ENCODE data around the gene PASK. TPM values are rescaled to one million over a fixed set of nuclear protein-coding genes. Genes with fewer than 3 reads are reported as not detected.

PASK gene
- total RNA-seq, 1 donor from 2014 or later, result 60.4 TPM

DNA sequence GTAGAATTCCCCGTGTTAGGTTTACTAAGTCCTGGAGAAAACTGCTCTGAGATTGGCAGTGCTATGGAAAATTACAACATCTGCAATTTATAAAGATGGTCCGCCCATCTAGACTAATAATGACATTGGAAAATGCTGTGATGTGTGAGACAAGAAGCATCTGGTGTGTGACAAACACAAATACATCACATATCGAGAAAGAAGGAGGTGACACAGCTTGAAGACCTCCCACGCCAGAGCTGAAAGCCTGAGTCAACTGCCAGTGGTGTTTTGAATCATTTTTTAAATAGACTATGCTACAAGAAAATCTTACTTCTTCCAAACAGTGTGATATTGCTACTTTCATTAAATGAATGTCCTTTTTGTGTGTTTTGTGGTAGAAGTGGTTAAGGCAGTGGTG, 30.6 kb upstream of the PASK start:
- Mint-ChIP-seq H3K27ac (no peak overlapping the region), H3K9me3 (ENCODE audit: low read depth) (no peaks in the 10 kb centered on the region), H3K4me1 (ENCODE audit: low read depth) (no peaks in the 10 kb centered on the region), H3K36me3 (ENCODE audit: insufficient read depth) (peaks cover 16% of the 10 kb centered on the region), H3K4me3 (ENCODE audit: low read depth) (no peak overlapping the region), H3K27me3 (no peaks in the 10 kb centered on the region)
- TF ChIP-seq CTCF (IDR thresholded peaks at IDR 0.05; ENCODE audit: unreplicated experiment), result no peak
- DNase-seq (ENCODE audit: low spot score, unreplicated experiment), result no peak

DNA sequence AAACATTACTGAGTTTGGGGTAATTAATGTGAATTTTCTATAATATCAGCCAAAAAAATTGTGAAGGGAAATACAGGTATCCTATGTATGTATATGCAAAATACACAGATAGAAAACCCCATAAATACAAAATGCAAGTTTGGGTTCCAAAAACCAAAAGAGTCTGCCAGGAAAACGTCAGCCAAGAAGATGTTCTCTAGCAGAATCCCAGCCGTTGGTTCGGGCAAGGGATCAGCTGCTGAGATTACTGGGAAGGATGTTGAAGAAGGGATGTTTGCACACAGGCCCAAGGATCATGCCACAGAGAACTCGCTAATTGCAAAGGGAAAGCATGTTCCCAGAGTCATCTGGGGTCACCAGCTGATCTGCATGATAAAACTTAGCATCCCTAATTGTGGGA, 29.7 kb upstream of the PASK start:
- no peak for DNase-seq (ENCODE audit: low spot score, unreplicated experiment)
- Mint-ChIP-seq H3K9me3 (ENCODE audit: low read depth) (no peaks in the 10 kb centered on the region), H3K4me3 (ENCODE audit: low read depth) (no peak overlapping the region), H3K27me3 (no peaks in the 10 kb centered on the region), H3K36me3 (ENCODE audit: insufficient read depth) (peaks cover 16% of the 10 kb centered on the region), H3K27ac (no peak overlapping the region), H3K4me1 (ENCODE audit: low read depth) (no peaks in the 10 kb centered on the region)
- TF ChIP-seq CTCF (IDR thresholded peaks at IDR 0.05; ENCODE audit: unreplicated experiment), result no peak

DNA sequence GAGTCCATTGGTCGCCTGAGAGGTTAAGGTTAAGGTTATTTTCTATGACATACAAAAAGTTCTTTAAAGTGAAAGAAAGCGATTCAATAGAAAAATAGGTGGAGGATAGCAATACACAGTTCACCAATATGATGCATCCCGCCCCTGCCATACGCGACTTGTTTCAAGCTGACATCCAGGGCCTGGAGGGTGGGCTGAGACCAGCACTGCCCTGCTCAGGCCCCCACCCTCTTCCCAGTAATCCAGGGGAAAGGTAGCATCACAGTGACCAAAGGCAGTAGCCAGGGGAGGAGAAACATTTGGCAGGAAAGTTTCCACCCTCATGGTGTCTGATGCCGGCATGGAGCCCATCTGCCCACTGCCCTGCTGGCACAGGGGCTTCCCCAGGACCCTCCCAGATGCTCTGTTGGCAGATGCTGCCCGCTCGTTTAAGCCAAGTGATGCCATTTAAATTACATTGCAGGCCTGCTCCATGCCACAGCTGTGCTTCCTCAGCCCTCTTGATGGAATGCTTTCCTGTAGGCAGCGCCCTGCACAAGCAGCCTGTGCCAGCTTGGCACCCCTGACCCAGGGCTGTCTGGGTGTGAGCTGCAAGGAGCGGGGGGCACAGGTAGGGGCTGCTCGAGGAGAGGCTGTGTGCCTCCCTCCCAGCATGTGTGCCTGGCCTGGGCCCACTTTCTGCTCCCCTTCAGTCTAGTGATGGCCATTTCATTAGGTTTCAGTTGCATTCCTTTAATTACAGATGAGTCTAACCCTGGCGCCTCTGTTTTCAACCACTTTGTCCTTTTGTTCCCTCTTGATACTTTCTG, 28.5 kb upstream of the PASK start:
- no peak for DNase-seq (ENCODE audit: low spot score, unreplicated experiment)
- Mint-ChIP-seq H3K4me1 (ENCODE audit: low read depth) (no peaks in the 10 kb centered on the region), H3K27me3 (no peaks in the 10 kb centered on the region), H3K36me3 (ENCODE audit: insufficient read depth) (peaks cover 23% of the 10 kb centered on the region), H3K27ac (no peak overlapping the region), H3K4me3 (ENCODE audit: low read depth) (no peak overlapping the region), H3K9me3 (ENCODE audit: low read depth) (no peaks in the 10 kb centered on the region)
- no peak for TF ChIP-seq CTCF (IDR thresholded peaks at IDR 0.05; ENCODE audit: unreplicated experiment)

DNA sequence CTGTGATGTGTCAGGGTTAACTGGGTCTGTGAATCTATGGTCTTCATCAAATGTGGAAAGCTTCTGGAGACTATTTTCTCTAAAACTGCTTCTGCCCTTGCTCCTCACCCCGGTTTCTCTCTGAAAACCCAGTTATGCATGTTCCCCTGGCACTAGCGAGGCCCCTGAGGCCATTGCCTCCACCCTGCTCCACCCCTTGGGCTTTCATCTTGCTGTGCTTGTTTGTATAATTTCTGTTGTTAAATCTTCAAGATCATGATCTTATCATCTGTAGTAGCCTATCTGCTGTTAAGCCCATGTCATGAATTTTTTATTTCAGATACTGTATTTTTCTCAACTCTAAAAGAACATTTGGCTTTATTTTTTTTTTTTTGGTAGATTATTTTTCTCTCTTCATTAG, 24.3 kb upstream of the PASK start:
- TF ChIP-seq CTCF (IDR thresholded peaks at IDR 0.05; ENCODE audit: unreplicated experiment), result no peak
- Mint-ChIP-seq H3K27me3 (no peaks in the 10 kb centered on the region), H3K4me3 (ENCODE audit: low read depth) (no peak overlapping the region), H3K4me1 (ENCODE audit: low read depth) (no peaks in the 10 kb centered on the region), H3K9me3 (ENCODE audit: low read depth) (peaks cover 14% of the 10 kb centered on the region), H3K27ac (no peak overlapping the region), H3K36me3 (ENCODE audit: insufficient read depth) (peaks cover 50% of the 10 kb centered on the region)
- DNase-seq (ENCODE audit: low spot score, unreplicated experiment), result no peak

GRCh38 chr2:241168366-241168765, 19.1 kb upstream of the PASK start:
- H3K27me3 Mint-ChIP-seq, result no peaks in the 10 kb centered on the region
- DNase-seq (ENCODE audit: low spot score, unreplicated experiment), result no peak
- peaks cover 14% of the 10 kb centered on the region for H3K9me3 Mint-ChIP-seq (ENCODE audit: low read depth)
- H3K4me1 Mint-ChIP-seq (ENCODE audit: low read depth), result no peaks in the 10 kb centered on the region
- no peak overlapping the region for H3K27ac Mint-ChIP-seq
- no peak overlapping the region for H3K4me3 Mint-ChIP-seq (ENCODE audit: low read depth)
- no peak for TF ChIP-seq CTCF (IDR thresholded peaks at IDR 0.05; ENCODE audit: unreplicated experiment)
- H3K36me3 Mint-ChIP-seq (ENCODE audit: insufficient read depth), result peaks cover 41% of the 10 kb centered on the region
